ENCODE data around the gene FNDC3B.
A peak's percentile ranks its signal among the peaks of the same experiment; 100 is the strongest.
"Not testable (repeated sequence)": the region's sequence is repeated elsewhere in the genome, so short reads cannot be mapped to it uniquely, and the experiment has no call there.

Gene FNDC3B

GRCh38 chr3:172039436-172040077 is at the start of gene FNDC3B:
Gene FNDC3B, plus strand, starts transcription at chr3:172039578. Its CDS starts 72,902 bp downstream, at chr3:172112480.
- peak within 1 kb of the TSS; percentile 96 for H3K4me3 ChIP-seq (ENCODE audit: low read length)
- peak within 1 kb of the TSS; percentile 38 for H3K27ac ChIP-seq (ENCODE audit: low read length)
- peaks cover 21% of the 10 kb centered on the region for H3K79me2 ChIP-seq (ENCODE audit: low read length)
- 0 out of 2 replicates have a peak, but pooled peaks cover 5% of the 10 kb centered on the region for H3K27me3 ChIP-seq (ENCODE audit: low read depth, low read length)
- H3K4me1 ChIP-seq (ENCODE audit: low read length), result peaks cover 31% of the 10 kb centered on the region
- H3K4me2 ChIP-seq (ENCODE audit: low read length), result peak within 1 kb of the TSS; percentile 80
- H2AFZ ChIP-seq (ENCODE audit: low read depth, low read length), result peak within 1 kb of the TSS; percentile 93
- H3K36me3 ChIP-seq (replicated peaks; ENCODE audit: low read depth, low read length), result no peaks in the 10 kb centered on the region
- TF ChIP-seq CTCF (IDR thresholded peaks at IDR 0.05; ENCODE audit: low read depth, low read length) (no peak), EZH2phosphoT487 (IDR thresholded peaks at IDR 0.05; ENCODE audit: low read depth) (no peak)
- H3K9me3 ChIP-seq (ENCODE audit: insufficient read depth, low read length), result no peaks in the 10 kb centered on the region
- H4K20me1 ChIP-seq (ENCODE audit: insufficient read depth, low read length), result 0 out of 2 replicates have a peak, but pooled peaks cover 6% of the 10 kb centered on the region
- peak within 1 kb of the TSS; percentile 94 for H3K9ac ChIP-seq (ENCODE audit: low read length)

- H3K36me3 ChIP-seq (replicated peaks; ENCODE audit: low read depth, low read length); H3K27me3 ChIP-seq (ENCODE audit: low read depth, low read length); H3K27ac ChIP-seq (ENCODE audit: low read length); H4K20me1 ChIP-seq (ENCODE audit: insufficient read depth, low read length); H3K4me3 ChIP-seq (ENCODE audit: low read length); H3K9ac ChIP-seq (ENCODE audit: low read length); H3K4me2 ChIP-seq (ENCODE audit: low read length); H3K79me2 ChIP-seq (ENCODE audit: low read length); H3K9me3 ChIP-seq (ENCODE audit: insufficient read depth, low read length); H2AFZ ChIP-seq (ENCODE audit: low read depth, low read length); H3K4me1 ChIP-seq (ENCODE audit: low read length): not testable (repeated sequence)
These were observed 49.1 kb upstream of the FNDC3B start for GRCh38 chr3:171990239-171990638.

GRCh38 chr3:171991166-171991565 is 48.2 kb upstream of the FNDC3B start:
- H3K4me1 ChIP-seq (ENCODE audit: low read length), result 0 out of 2 replicates have a peak, but pooled peaks cover 3% of the 10 kb centered on the region
- H3K4me3 ChIP-seq (ENCODE audit: low read length), result no peak overlapping the region
- H3K27ac ChIP-seq (ENCODE audit: low read length), result no peak overlapping the region
- no peak overlapping the region for H3K9ac ChIP-seq (ENCODE audit: low read length)
- H4K20me1 ChIP-seq (ENCODE audit: insufficient read depth, low read length), result no peaks in the 10 kb centered on the region
- no peaks in the 10 kb centered on the region for H3K36me3 ChIP-seq (replicated peaks; ENCODE audit: low read depth, low read length)
- no peak overlapping the region for H3K4me2 ChIP-seq (ENCODE audit: low read length)
- H3K79me2 ChIP-seq (ENCODE audit: low read length), result no peaks in the 10 kb centered on the region
- H3K27me3 ChIP-seq (ENCODE audit: low read depth, low read length), result no peaks in the 10 kb centered on the region
- H3K9me3 ChIP-seq (ENCODE audit: insufficient read depth, low read length), result 0 out of 2 replicates have a peak, but pooled peaks cover 2% of the 10 kb centered on the region
- H2AFZ ChIP-seq (ENCODE audit: low read depth, low read length), result no peak overlapping the region
- TF ChIP-seq CTCF (IDR thresholded peaks at IDR 0.05; ENCODE audit: low read depth, low read length) (no peak), EZH2phosphoT487 (IDR thresholded peaks at IDR 0.05; ENCODE audit: low read depth) (no peak)

- Histone ChIP-seq H3K27ac (ENCODE audit: low read length) (no peak overlapping the region), H3K9me3 (ENCODE audit: insufficient read depth, low read length) (0 out of 2 replicates have a peak, but pooled peaks cover 8% of the 10 kb centered on the region), H2AFZ (ENCODE audit: low read depth, low read length) (no peak overlapping the region), H3K79me2 (ENCODE audit: low read length) (no peaks in the 10 kb centered on the region), H3K36me3 (replicated peaks; ENCODE audit: low read depth, low read length) (peaks cover 5% of the 10 kb centered on the region), H3K4me1 (ENCODE audit: low read length) (no peaks in the 10 kb centered on the region), H3K4me2 (ENCODE audit: low read length) (no peak overlapping the region), H3K4me3 (ENCODE audit: low read length) (no peak overlapping the region), H4K20me1 (ENCODE audit: insufficient read depth, low read length) (no peaks in the 10 kb centered on the region), H3K27me3 (ENCODE audit: low read depth, low read length) (no peaks in the 10 kb centered on the region), H3K9ac (ENCODE audit: low read length) (no peak overlapping the region)
- TF ChIP-seq CTCF (IDR thresholded peaks at IDR 0.05; ENCODE audit: low read depth, low read length), result no peak
These were observed 44.5 kb upstream of the FNDC3B start for GRCh38 chr3:171994646-171995428.

Measured in OCI-LY3 (cell line).